HepG2 (cell line): ENCODE results near the gene GNG7. TPM values are rescaled to one million over a fixed set of nuclear protein-coding genes. Genes with fewer than 3 reads are reported as not detected.

ENCODE experiments used
- ATF1 ChIP-seq: IDR thresholded peaks from 2 replicates; pipeline ENCODE4 v1.6.1; 2016; ENCODE audit warnings: mild to moderate bottlenecking, control low read depth
- ATF7-NPFF ChIP-seq: sonication (generic); formaldehyde crosslinking; IDR thresholded peaks from 2 replicates; pipeline ENCODE4 v1.8.1; 2023; ENCODE audit warnings: mild to moderate bottlenecking, low read depth, missing genetic modification reagents, moderate library complexity
- BATF2 ChIP-seq: sonication (generic); formaldehyde crosslinking; IDR thresholded peaks from 2 replicates; pipeline ENCODE4 v1.8.0; 2022; ENCODE audit warnings: mild to moderate bottlenecking, missing genetic modification reagents, moderate library complexity
- CAMTA2 ChIP-seq: sonication (generic); formaldehyde crosslinking; IDR thresholded peaks from 2 replicates; pipeline ENCODE4 v1.4.0; 2020; ENCODE audit warnings: mild to moderate bottlenecking, missing genetic modification reagents, borderline replicate concordance
- CEBPB ChIP-seq: IDR thresholded peaks from 2 replicates; pipeline ENCODE4 v1.6.1; 2011; ENCODE audit warnings: low read depth, low read length, improper control_type of control experiment, borderline replicate concordance
- FOXJ3 ChIP-seq: sonication (generic); formaldehyde crosslinking; IDR thresholded peaks from 2 replicates; pipeline ENCODE4 v1.4.0; 2020; ENCODE audit warnings: missing genetic modification reagents, mild to moderate bottlenecking, borderline replicate concordance
- HCFC1 ChIP-seq: fragments of 150-350 bp; IDR thresholded peaks from 2 replicates; pipeline ENCODE4 v1.6.1; 2014; ENCODE audit warnings: low read depth, low read length
- ISL2 ChIP-seq: sonication (generic); formaldehyde crosslinking; IDR thresholded peaks from 2 replicates; pipeline ENCODE4 v1.5.0; 2020; ENCODE audit warnings: missing genetic modification reagents
- KDM1A ChIP-seq: IDR thresholded peaks from 2 replicates; pipeline ENCODE4 v1.6.1; 2016; ENCODE audit warnings: missing compliant biosample characterization
- KLF9 ChIP-seq: IDR thresholded peaks from 2 replicates; pipeline ENCODE4 v1.6.1; 2016; ENCODE audit warnings: low read depth
- MYNN ChIP-seq: sonication (generic); formaldehyde crosslinking; IDR thresholded peaks from 2 replicates; pipeline ENCODE4 v1.4.0; 2020; ENCODE audit warnings: mild to moderate bottlenecking, low read depth, missing genetic modification reagents
- NFE2L2 ChIP-seq: fragments of 150-350 bp; IDR thresholded peaks from 2 replicates; pipeline ENCODE4 v1.6.1; 2014; ENCODE audit warnings: low read length
- PAWR ChIP-seq: sonication (generic); formaldehyde crosslinking; IDR thresholded peaks from 2 replicates; pipeline ENCODE4 v1.4.0; 2020; ENCODE audit warnings: missing genetic modification reagents, mild to moderate bottlenecking, borderline replicate concordance
- REL ChIP-seq: sonication (generic); formaldehyde crosslinking; conservative IDR thresholded peaks from 2 replicates; pipeline ENCODE4 v1.8.0; 2022; ENCODE audit warnings: mild to moderate bottlenecking, missing genetic modification reagents, moderate library complexity
- SMC3 ChIP-seq: IDR thresholded peaks from 2 replicates; pipeline ENCODE4 v1.6.1; 2011; ENCODE audit warnings: low read length, improper control_type of control experiment
- TBP ChIP-seq: sonication (generic); formaldehyde crosslinking; IDR thresholded peaks from 2 replicates; pipeline ENCODE4 v1.5.0; 2020; ENCODE audit warnings: missing genetic modification reagents
- TFE3 ChIP-seq: IDR thresholded peaks from 2 replicates; pipeline ENCODE4 v1.6.1; 2016
- TRIM24 ChIP-seq: sonication (generic); formaldehyde crosslinking; IDR thresholded peaks from 2 replicates; pipeline ENCODE4 v1.8.0; 2022; ENCODE audit warnings: mild to moderate bottlenecking, missing genetic modification reagents
- XRCC5 ChIP-seq: fragments of 200-400 bp; formaldehyde crosslinking; optimal IDR thresholded peaks from 2 replicates; pipeline ENCODE3; 2017; ENCODE audit warnings: mild to moderate bottlenecking, low read length
- ZBTB7B ChIP-seq: sonication (generic); formaldehyde crosslinking; IDR thresholded peaks from 2 replicates; pipeline ENCODE4 v1.4.0; 2020; ENCODE audit warnings: missing genetic modification reagents
- ZMAT3 ChIP-seq: sonication (generic); formaldehyde crosslinking; conservative IDR thresholded peaks from 2 replicates; pipeline ENCODE4 v1.7.0; 2021; ENCODE audit warnings: missing genetic modification reagents
- ZNF235 ChIP-seq: sonication (generic); formaldehyde crosslinking; IDR thresholded peaks from 2 replicates; pipeline ENCODE4 v1.8.1; 2023; ENCODE audit warnings: mild to moderate bottlenecking, missing genetic modification reagents, borderline replicate concordance
- ZNF362 ChIP-seq: sonication (generic); formaldehyde crosslinking; IDR thresholded peaks from 2 replicates; pipeline ENCODE4 v1.4.0; 2020; ENCODE audit warnings: missing genetic modification reagents, mild to moderate bottlenecking, borderline replicate concordance
- ZNF704 ChIP-seq: sonication (generic); formaldehyde crosslinking; IDR thresholded peaks from 2 replicates; pipeline ENCODE4 v1.8.1; 2023; ENCODE audit warnings: mild to moderate bottlenecking, inconsistent platforms, moderate library complexity, missing genetic modification reagents, borderline replicate concordance
- ZUFSP ChIP-seq: sonication (generic); formaldehyde crosslinking; IDR thresholded peaks from 2 replicates; pipeline ENCODE4 v1.9.0; 2021; ENCODE audit warnings: missing genetic modification reagents, mild to moderate bottlenecking, borderline replicate concordance
- polyA plus RNA-seq, 8 experiments: library from polyadenylated mRNA; depleted of rRNA in 3 of 8; stranded (reverse) in 7 of 8; unstranded in 1 of 8; fragments of >200 nt; fragmentation: Illumina TruSeq in 4 of 8; extraction: Trizol in 4 of 8; gene quantifications; 2 replicates each; pipeline versions ENCODE4 v1.2.1 to v1.2.3, GENCODE V29; 2011 to 2016; ENCODE audit warnings: low read depth in 4 of 8, missing spikeins in 1 of 8, mixed read lengths in 1 of 8; ENCODE audit not compliant: insufficient read depth in 1 of 8
- total RNA-seq, 5 experiments: library from RNA; depleted of rRNA; stranded (reverse); fragments of >200 nt; fragmentation: Illumina TruSeq; extraction: Trizol; gene quantifications; 2 replicates each; pipeline ENCODE4 v1.2.3, GENCODE V29; 2016; ENCODE audit warnings: low read depth in 1 of 5

The GNG7 gene
- total and polyA plus RNA-seq, 2 of the 13 experiments (the other 11 are each of a cell fraction or from before 2014, with no cell fraction given): 1.4 to 3.3 TPM

- peak; percentile 98 for TF ChIP-seq TFE3 (CRISPR knock-in tag)
- peak; percentile 47; the same call in 1 of the 2 replicates for TF ChIP-seq KLF9 (CRISPR knock-in tag)
- TF ChIP-seq ZBTB7B (CRISPR knock-in tag): peak; percentile 75
- no peak; the same call in 1 of the 2 replicates for TF ChIP-seq CEBPB
- TF ChIP-seq BATF2 (CRISPR knock-in tag): no peak
- TF ChIP-seq ATF7-NPFF (CRISPR knock-in tag): peak; percentile 86; the same call in 1 of the 2 replicates
- TF ChIP-seq SMC3: peak; percentile 52; the same call in 1 of the 2 replicates
- TF ChIP-seq TRIM24 (CRISPR knock-in tag): 0 out of 2 replicates have a peak, but pooled peaks have one; percentile 54
- TF ChIP-seq REL (CRISPR knock-in tag): no peak; the same call in 1 of the 2 replicates
- peak; percentile 84; the same call in 1 of the 2 replicates for TF ChIP-seq ZMAT3 (CRISPR knock-in tag)
- TF ChIP-seq FOXJ3 (CRISPR knock-in tag): peak; percentile 74
- TF ChIP-seq CAMTA2 (CRISPR knock-in tag): no peak
- peak; percentile 78 for TF ChIP-seq XRCC5
- TF ChIP-seq NFE2L2: no peak
- no peak for TF ChIP-seq TBP
- TF ChIP-seq ZNF235 (CRISPR knock-in tag): no peak
- TF ChIP-seq PAWR (CRISPR knock-in tag): no peak
- TF ChIP-seq KDM1A (CRISPR knock-in tag): no peak
- no peak for TF ChIP-seq MYNN (CRISPR knock-in tag)
- TF ChIP-seq ZNF362 (CRISPR knock-in tag): no peak; the same call in none of the 2 replicates
- no peak for TF ChIP-seq HCFC1
- no peak for TF ChIP-seq ISL2
- no peak for TF ChIP-seq ZNF704 (CRISPR knock-in tag)
- no peak for TF ChIP-seq ZUFSP (CRISPR knock-in tag)
- TF ChIP-seq ATF1 (CRISPR knock-in tag): no peak
Measured at GRCh38 chr19:2578901-2579677, 123.4 kb downstream of the GNG7 start (continued).
